Measurements from ENCODE around the gene RALGPS1.

GRCh38 chr9:127224883-127225739 is 310.5 kb downstream of the RALGPS1 start:
- TF ChIP-seq POLR2A (IDR thresholded peaks at IDR 0.05) (no peak), CTCF (IDR thresholded peaks at IDR 0.05) (no peak), POLR2AphosphoS5 (IDR thresholded peaks at IDR 0.05) (no peak), EP300 (IDR thresholded peaks at IDR 0.05) (no peak)
